ENCODE data around the gene CCNI. TPM values are rescaled to one million over a fixed set of nuclear protein-coding genes. Genes with fewer than 3 reads are reported as not detected.

Gene CCNI
- total and polyA plus RNA-seq, 8 donors, result 257 to 389 (median 343) TPM

- intact Hi-C loops (cut with DNase I), result no loop called here
- no peak overlapping the region for H3K4me3 ChIP-seq
- no peak overlapping the region for H3K27ac ChIP-seq
- peaks cover 0 to 98% of the 10 kb centered on the region in 2 donors for H3K36me3 ChIP-seq
- no peaks in the 10 kb centered on the region for H3K27me3 ChIP-seq
- DNase-seq (peak in 1 of 4 donors; percentile 50), ATAC-seq (peak; percentile 58)
- peak in 1 of 2 donors; percentile 8 for TF ChIP-seq CTCF (IDR thresholded peaks at IDR 0.05)
- H3K4me1 ChIP-seq, result peaks cover 0 to 5% of the 10 kb centered on the region in 2 donors
- no peaks in the 10 kb centered on the region for H3K9me3 ChIP-seq
Observed at GRCh38 chr4:77052352-77052751, 23.4 kb downstream of the CCNI start.

- no peak for DNase-seq
- TF ChIP-seq CTCF (IDR thresholded peaks at IDR 0.05), result no peak
- no peaks in the 10 kb centered on the region for H3K27me3 ChIP-seq
- intact Hi-C loops (cut with DNase I), result no loop called here
- peaks cover 0 to 96% of the 10 kb centered on the region in 2 donors for H3K36me3 ChIP-seq
- H3K27ac ChIP-seq, result no peak overlapping the region
- peaks cover 0 to 3% of the 10 kb centered on the region in 2 donors for H3K4me1 ChIP-seq
- ATAC-seq, result no peak
- H3K4me3 ChIP-seq, result no peak overlapping the region
- no peaks in the 10 kb centered on the region for H3K9me3 ChIP-seq
Observed at GRCh38 chr4:77050962-77051361, 24.8 kb downstream of the CCNI start.

GRCh38 chr4:77047037-77047436, 28.8 kb downstream of the CCNI start:
- no peak for TF ChIP-seq CTCF (IDR thresholded peaks at IDR 0.05)
- ATAC-seq, result no peak

GRCh38 chr4:77045490-77045889, 30.3 kb downstream of the CCNI start:
- Histone ChIP-seq H3K4me3 (no peak overlapping the region), H3K27ac (no peak overlapping the region), H3K4me1 (peaks cover 4 to 11% of the 10 kb centered on the region in 2 donors), H3K27me3 (no peaks in the 10 kb centered on the region), H3K9me3 (no peaks in the 10 kb centered on the region), H3K36me3 (peaks cover 0 to 48% of the 10 kb centered on the region in 2 donors)
- DNase-seq (peak in 1 of 4 donors; percentile 39), ATAC-seq (no peak)
- intact Hi-C loops (cut with DNase I), result no loop called here
- no peak for TF ChIP-seq CTCF (IDR thresholded peaks at IDR 0.05)

More at GRCh38 chr4:77047037-77047436, 28.8 kb downstream of the CCNI start:
- H3K27me3 ChIP-seq, result no peaks in the 10 kb centered on the region
- peaks cover 4 to 6% of the 10 kb centered on the region in 2 donors for H3K4me1 ChIP-seq
- H3K4me3 ChIP-seq, result no peak overlapping the region
- H3K27ac ChIP-seq, result no peak overlapping the region
- intact Hi-C loops (cut with DNase I), result no loop called here
- peaks cover 0 to 64% of the 10 kb centered on the region in 2 donors for H3K36me3 ChIP-seq
- no peaks in the 10 kb centered on the region for H3K9me3 ChIP-seq
- DNase-seq, result no peak

GRCh38 chr4:77044461-77045150, 31.2 kb downstream of the CCNI start:
- peak; percentile 57 for ATAC-seq
- H3K27me3 ChIP-seq, result no peaks in the 10 kb centered on the region
- TF ChIP-seq CTCF (IDR thresholded peaks at IDR 0.05), result peak; percentile 22 to 59
- H3K36me3 ChIP-seq, result peaks cover 0 to 41% of the 10 kb centered on the region in 2 donors
- no peak overlapping the region for H3K27ac ChIP-seq
- peaks cover 4 to 13% of the 10 kb centered on the region in 2 donors for H3K4me1 ChIP-seq
- DNase-seq, result peak in 2 of 4 donors; percentile 36 to 46
- no peak overlapping the region for H3K4me3 ChIP-seq
- intact Hi-C loops (cut with DNase I), result no loop called here
- H3K9me3 ChIP-seq, result no peaks in the 10 kb centered on the region

Data from left lung (tissue), 10 donors.